HG03575 (cell line): Measurements from ENCODE around the gene RANBP3.
"Not testable (repeated sequence)": the region's sequence is repeated elsewhere in the genome, so short reads cannot be mapped to it uniquely, and the experiment has no call there.

ENCODE experiments used
- ATAC-seq: cut with Tn5 transposase; IDR thresholded peaks from one replicate; pipeline ENCODE4 v1.9.1; 2021; ENCODE audit not compliant: unreplicated experiment, insufficient number of reproducible peaks, low FRiP score; ENCODE audit errors: extremely low read depth

Gene RANBP3

DNA sequence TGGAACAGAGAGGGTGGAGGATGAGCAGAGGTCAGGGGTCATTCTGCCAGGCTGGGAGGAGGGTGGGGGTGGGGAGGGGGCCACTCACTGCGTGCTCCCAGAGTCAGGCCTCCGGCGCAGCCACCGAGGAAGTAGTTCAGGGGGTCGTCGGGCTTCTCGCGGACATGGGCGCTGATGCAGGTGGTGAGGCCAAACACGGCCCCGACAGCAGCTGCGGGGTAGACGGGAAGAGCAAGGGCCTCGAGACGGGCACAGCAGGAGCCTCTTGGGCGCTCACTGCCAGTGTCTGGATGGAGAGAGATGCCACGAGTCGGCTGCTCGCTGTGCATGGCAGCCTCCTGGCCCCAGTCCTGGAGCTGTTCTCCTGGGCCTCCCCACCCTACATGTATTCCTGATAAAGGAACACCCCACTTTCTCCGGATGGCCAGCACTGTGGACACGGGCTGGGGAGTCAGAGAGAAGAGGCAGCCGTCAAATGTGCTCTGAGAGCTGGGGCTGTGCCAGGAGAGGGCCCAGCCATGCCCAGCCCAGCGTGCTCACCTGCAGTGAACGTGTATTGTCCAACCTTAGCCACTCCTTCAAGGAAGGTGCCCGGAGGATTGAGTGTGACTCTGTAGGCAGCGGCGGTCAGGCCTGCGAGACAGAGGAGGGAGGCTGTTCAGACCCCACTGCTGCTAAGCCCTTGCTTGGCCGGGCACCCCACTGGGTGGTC, 81.4 kb downstream of the RANBP3 start:
- ATAC-seq: no peak

DNA sequence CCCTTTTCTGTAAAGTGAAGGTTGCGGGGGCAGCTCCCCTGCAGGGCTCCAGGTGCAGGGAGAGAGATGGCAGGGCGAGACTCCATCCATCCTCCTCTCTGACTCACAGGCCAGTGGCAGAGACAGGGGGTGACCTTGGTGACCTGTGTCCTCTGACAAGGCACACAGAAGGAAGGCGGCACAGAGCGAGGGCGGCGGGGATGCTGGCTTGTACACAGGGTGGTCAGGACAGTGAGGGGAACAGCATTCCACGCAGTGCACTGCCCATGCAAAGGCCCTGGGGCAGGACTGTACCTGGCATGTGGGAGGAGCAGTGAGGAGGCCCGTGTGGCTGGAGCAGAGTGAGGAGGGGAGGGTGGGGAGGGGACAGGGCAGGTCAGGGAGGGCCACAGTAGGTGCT, 82.0 kb downstream of the RANBP3 start:
- ATAC-seq: no peak

DNA sequence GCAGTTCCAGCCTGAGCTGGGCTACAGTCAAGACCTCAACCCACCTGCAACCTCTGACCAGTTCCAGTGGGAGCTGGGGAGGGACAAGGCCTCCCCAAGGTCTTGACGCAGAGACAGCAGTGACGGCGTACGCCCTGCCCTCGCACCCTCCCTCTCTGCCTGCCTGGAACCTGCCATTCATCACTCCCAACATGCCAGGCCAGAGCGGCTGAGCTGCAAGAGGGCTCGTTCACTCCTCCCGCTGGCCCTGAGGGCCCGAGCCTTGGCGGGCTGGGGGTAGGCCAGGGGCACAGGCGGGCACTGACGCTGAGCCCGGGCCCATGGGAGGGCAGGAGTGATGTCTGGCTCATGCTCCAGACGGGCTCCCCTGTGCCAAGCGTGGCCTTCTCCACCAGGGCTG, 82.5 kb downstream of the RANBP3 start:
- ATAC-seq: no peak

DNA sequence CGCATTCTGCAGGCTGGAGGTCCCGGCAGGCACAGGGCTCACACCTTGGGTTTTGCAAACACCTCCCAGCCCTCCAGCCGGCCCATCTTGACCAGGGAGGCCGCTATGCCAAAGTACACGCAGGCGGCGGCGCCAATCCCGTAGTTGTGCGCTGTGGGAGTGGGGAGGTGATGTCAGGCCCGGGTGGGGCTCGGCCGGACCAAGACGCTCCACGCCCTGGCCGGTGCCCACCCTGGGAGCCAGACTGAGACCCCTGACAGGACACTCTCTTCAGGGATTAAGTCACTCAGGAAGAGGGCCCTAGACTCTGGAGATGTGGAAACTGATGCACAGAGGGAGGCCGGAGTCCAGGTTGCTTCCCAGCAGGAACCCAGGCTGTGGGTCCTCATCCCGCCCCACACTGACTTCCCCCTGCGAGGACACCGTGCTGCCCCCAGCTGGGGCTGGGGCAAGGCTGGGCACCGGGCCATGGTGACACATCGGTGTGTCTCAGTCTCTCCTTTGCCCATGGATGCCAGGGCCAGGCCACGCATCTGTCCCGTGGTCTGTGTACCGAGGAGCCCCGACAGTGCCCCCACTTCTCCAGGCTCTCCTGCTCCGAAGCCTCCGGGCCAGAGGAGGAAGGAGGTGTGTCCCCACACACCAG, 83.1 kb downstream of the RANBP3 start:
- ATAC-seq: no peak

DNA sequence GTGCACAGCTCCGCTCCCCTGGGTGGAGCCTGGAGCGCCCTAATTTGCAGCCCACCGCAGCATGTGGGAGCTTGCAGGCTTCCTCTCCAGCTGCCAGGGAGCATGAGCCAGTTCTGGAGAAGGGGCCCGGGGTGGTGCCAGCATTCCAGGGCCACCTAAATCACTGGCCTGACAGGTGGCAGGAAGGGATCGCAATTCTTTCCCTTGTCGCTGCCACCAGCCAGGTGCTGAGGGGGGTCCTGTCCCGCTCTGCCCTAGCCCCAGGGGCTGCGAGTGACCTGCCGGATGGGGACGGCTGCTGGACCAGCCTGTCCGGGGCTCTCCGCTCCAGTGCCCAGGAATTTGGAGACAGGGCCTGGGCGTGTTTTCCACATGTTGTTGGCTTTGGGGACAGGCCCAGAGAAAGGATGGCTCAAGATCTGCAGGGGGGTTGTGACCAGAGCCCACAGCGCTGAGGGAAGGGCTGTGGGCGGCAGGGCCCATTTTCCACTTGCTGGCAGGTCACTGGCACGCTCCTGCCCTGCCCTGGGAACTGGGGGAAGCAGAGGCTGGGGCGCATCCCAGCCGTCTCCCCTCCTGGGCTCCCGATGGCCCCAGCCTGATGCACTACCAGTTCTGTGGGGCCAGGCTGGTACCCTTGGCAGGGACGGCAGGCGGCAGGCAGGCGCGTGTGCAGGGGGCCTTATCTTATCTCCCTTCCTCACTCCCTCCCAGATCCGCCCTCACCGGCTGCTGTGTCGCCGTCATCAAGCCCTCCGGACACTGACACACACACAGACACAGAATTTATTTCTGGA, 83.8 kb downstream of the RANBP3 start:
- ATAC-seq: no peak

DNA sequence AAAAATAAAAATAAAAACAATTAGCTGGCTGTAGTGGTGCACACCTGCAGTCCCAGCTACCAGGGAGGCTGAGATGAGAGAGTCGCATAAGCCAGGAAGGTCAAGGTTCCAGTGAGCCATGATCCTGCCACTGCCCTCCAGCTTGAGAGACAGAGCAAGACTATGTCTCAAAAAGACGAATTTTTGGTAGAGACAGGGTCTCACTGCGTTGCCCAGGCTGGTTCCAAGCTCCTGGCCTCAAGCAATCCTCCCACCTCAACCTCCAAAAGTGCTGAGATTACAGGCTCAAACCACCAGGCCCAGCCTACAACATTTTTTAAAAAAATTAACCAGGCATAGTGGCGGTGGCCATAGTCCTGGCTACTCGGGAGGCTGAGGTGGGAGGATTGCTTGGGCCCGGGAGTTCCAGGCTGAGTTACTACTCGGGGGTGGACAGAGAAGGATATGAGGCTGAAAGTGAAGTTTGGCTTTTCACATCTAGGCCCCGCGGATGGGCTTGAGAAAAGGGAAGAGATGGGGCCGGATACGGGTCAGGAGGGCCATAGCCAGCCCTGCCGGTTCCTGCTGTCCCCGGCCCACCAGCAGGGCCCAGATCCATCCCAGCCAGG, 84.5 kb downstream of the RANBP3 start:
- ATAC-seq: no peak

DNA sequence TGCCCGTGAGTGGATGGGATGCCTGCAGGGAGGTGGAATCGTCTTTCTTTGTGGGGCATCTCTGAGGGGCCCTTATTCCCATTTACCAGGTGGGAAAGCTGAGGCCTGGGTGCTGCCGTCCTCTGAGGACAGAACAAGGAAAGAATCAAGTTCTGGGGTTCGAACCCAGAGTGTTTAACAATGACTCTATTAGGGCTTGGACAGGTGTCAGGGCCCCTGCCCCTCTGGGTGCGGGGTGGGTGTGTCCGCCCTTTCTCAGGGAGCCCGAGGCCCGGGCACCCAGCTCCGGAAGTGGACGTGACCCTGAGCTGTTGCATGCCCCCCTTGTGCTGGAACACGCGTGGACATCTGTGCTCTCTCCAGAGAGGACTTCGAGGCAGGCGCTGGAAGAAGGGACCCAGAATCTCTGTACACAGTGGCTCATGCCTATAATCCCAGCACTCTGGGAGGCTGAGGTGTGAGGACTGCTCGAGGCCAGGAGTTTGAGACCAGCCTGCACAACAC, 85.1 kb downstream of the RANBP3 start:
- no peak for ATAC-seq

DNA sequence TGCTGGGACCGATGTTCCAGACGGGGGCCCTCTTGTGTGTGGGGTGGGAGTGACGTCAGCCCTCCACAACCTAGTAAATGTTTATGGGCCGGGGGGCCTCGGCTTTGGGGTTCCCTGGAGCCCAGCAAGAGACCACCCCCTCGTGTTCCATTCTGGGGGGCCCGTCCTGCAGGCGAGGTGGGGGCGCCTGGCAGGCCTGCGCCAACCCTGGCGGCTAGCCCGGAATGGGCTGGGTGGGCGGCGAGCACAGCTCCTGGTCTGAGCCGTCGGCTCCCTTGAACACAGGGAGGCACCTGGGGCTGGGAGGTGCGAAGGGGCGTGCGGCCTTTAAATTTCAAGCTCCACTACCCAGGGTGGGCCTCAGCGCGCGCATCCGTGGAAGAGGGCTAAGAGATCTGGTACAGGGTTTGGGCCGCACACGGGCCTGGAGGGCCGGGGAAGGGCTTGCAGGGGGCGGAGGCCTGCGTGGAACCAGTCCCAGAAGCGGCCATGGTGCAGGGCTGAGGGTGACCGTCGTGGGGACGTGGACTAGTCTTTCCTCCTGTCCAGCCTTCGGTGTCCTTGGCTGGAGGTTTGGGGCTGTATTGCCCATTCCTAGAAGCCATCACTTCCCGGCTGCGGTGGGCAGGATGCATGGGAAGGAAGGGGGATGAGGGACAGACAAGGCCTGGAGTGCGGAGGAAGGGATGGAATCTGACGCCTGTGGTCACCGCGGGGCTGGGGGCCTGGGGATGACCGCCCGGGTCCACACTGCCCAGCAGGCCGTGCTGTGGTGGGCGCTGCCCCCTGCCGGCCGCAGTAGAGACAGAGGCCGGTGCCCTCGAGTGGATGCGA, 85.8 kb downstream of the RANBP3 start:
- no peak for ATAC-seq

DNA sequence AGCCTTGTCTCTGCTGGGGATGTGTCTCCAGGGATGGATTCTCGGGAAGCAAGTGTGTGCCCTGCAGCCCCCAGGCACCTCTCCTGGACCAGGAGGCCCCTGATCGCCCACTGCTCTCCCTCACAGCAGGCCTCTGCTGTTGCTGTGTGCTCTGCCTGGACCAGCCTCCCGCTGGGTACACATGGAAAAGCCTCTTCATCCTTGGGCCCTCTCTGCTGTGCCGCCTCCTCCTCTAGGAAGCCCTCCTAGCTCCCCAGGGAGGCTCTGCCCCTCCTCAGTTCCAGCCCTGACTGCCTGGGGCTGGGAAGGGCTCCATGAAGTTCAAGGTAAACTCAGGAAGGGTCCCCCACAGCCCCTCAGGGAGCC, 86.4 kb downstream of the RANBP3 start:
- ATAC-seq: no peak

DNA sequence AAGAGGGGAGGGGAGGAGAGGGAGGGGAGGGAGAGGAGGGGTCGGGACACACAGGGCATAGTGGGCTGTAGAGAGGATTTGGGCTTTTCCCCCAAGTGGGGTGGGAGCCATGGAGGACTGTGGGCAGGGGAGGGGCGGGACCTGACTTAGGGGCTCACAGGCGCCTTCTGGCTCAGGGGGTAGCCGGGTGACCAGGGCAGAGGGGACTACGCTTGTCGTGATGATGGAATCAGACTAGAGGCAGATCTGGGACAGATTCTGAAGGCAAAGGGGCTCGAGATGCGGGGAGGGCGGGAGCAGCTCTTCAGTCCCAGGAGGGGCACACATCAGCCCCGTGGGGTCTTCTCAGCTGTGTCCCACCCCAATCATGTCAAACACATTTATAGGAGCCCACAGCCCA, 87.8 kb downstream of the RANBP3 start:
- ATAC-seq: no peak

DNA sequence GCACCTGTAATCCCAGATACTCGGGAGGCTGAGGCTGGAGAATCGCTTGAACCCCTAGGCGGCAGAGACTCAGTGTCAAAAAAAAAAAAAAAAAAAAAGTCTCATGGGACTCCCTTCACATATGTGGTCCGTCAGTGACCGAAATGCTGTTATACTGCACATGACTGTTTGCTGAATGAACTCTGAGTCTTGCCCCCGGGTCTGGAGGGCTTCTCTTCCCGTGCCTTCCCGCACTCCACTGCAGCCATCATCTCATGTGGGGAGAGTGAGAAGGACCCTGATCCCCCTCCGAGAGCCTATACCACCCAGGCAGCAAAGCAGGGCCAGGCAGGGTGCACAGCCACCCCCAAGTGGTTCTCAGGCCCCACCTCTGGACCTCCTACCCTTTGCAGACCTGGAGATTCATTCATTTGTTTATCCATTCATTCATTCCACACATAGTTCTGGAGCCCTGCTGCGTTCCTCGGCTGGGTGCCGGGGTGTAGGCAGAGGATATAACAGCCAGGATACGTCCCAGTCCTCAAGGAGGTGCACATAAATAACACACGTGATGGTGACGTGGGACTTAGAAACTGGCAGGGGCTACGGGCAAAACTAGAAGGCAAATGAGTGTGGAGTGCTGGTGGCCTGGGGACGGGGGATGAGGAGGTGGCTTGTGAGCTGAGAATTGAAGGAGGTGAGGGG, 88.5 kb downstream of the RANBP3 start:
- ATAC-seq: no peak

DNA sequence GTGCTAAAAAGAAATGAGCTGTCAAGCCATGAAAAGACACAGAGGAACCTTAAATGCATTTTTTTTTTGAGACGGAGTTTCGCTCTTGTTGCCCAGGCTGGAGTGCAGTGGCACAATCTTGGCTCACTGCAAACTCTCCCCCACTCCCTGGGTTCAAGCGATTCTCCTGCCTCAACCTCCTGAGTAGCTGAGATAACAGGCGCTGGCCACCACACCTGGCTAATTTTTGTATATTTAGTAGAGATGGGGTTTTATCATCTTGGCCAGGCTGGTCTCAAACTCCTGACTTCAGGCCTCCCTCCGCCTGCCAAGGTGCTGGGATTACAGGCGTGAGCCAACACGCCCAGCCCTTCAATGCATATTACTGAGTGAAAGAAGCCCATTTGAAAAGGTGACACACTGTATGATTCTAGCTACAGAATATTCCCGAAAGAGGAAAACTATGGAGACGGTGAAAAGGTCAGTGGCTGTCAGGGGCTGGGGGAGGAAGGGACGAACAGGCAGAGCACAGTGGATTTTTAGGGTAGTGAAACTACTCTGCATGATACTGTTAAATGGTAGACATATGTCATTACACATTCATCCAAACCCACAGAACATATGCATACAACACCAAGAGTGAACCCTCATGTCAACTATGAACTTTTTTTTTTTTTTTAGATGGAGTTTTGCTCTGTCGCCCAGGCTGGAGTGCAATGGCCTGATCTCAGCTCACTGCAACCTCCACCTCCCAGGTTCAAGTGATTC, 93.7 kb downstream of the RANBP3 start:
- not testable (repeated sequence) for ATAC-seq

DNA sequence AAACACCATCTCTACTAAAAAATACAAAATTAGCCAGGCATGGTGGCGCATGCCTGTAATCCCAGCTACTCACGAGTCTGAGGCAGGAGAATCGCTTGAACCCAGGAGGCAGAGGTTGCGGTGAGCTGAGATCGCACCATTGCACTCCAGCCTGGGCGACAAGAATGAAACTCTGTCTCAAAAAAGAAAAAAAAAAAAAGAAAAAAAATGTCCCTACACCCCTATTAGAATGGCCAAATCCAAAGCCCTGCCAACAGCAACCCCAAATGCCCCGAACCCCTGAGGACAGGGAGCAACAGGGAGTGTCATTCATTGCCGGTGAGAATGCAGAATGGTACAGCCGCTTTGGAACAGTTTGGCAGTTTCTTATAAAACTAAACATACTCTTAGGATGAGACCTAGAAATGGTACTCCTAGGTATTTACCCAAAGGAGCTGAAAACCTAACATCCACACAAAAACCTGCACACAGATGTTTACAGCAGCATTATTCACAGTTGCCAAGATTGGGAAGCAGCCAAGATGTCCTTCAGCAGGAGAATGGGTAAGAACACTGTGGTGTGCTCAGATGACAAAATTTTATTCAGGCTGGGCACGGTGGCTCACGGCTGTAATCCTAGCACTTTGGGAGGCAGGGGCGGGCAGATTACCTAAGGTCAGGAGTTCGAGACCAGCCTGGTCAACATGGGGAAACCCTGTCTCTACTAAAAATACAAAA, 94.6 kb downstream of the RANBP3 start:
- ATAC-seq: not testable (repeated sequence)

DNA sequence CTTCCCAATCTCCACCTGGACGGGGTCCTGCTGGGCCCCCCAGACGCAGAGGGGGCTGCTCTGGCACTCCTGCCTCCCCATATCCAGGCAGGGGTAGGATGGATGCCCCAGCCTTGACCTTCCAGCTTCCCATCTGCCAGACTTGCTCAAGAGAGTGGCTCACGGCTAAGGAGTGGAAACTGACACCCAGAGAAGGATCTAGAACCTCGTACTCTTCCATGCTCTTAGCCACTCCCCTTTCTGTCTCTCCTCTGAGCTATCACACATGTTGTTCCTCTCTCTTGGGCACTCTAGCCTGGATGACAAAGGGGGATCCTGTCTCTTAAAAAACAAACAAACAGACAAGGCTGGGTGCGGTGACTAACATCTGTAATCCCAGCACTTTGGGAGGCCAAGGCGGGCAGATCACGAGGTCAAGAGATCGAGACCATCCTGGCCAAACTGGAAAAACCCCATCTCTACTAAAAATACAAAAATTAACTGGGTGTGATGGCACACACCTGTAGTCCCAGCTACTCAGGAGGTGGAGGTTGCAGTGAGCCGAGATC, 95.4 kb downstream of the RANBP3 start:
- no peak for ATAC-seq

DNA sequence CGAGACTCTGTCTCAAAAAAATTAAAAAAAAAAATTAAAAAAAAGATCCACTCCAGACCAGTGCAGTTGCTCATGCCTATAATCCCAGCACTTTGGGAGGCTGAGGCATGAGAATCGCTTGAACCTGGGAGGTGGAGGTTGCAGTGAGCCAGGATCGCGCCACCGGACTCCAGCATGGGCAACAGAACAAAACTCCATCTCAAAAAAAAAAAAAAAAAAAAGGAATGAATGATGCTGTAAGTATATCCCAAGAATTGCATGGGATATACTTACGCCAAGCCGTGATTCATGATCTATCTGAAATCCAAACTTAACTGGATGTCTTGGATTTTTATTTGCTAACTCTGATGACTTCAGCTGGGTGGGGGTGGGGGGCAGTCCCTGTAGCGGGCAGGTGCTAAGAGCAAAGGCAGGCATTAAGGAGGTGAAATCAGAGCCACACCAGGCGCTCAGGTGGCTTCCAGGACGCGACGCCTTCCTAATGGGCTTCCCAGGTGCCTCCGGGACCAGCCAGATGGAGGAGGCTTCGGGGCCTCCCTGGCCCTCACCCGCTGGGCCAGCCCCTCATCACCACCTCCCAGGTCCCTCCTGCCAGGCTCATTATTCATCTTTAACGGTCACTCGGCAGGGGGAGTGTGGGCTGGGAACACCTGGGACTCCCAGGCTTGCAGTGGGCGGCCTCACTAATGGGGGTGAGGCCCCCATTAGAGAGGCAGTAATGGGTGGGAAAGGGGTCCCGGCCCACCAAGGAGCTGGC, 96.2 kb downstream of the RANBP3 start:
- ATAC-seq: no peak

DNA sequence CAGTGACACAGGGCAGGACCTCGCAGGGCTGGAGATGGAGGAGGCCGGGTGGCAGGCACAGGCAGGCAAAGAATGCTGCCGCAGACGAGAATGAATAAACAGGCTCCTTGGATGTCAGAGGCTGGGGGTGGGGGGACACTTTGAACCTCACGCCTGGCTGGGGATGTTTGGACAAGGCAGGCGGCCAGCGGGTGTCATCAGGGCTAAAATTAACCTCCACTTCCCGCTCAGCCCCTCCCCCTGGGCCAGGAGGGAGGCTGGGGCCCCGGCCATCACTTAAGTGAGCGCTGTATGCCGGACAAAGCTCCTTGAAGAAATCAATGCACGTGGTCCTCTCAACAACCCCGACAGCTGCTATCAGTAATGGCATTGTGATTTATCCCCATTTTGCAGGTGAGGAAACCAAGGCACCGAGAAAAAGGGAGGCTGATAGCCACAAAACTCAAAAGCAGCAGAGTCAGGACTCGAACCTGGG, 97.3 kb downstream of the RANBP3 start:
- ATAC-seq: no peak
